Measurements from ENCODE around the gene HAPLN3.
"Not testable (repeated sequence)": the region's sequence is repeated elsewhere in the genome, so short reads cannot be mapped to it uniquely, and the experiment has no call there.

HAPLN3 gene

GRCh38 chr15:88894819-88895767, at the start of gene HAPLN3:
HAPLN3 (minus strand) TSS chr15:88895544; CDS start chr15:88887298, 8,246 bp downstream.
- DNase-seq (ENCODE audit: low read depth in 2 of 3, low spot score in 1 of 3): peak; percentile 46 to 60 (median 60)

GRCh38 chr15:88940110-88940675, 44.8 kb upstream of the HAPLN3 start:
- no peak for DNase-seq (ENCODE audit: low read depth in 2 of 3, low spot score in 1 of 3)

GRCh38 chr15:88939486-88939806, 44.1 kb upstream of the HAPLN3 start:
- no peak for DNase-seq (ENCODE audit: low read depth in 2 of 3, low spot score in 1 of 3)

GRCh38 chr15:88938802-88939485, 43.6 kb upstream of the HAPLN3 start:
- no peak for DNase-seq (ENCODE audit: low read depth in 2 of 3, low spot score in 1 of 3)

GRCh38 chr15:88934449-88934848, 39.1 kb upstream of the HAPLN3 start:
- DNase-seq (ENCODE audit: low read depth in 2 of 3, low spot score in 1 of 3): not testable (repeated sequence)

- no peak for DNase-seq (ENCODE audit: low read depth in 2 of 3, low spot score in 1 of 3)
Observed at GRCh38 chr15:88932875-88933330, 37.6 kb upstream of the HAPLN3 start.

GRCh38 chr15:88932271-88932874, 37.0 kb upstream of the HAPLN3 start:
- DNase-seq (ENCODE audit: low read depth in 2 of 3, low spot score in 1 of 3): no peak

- DNase-seq (ENCODE audit: low read depth in 2 of 3, low spot score in 1 of 3): no peak
Observed at GRCh38 chr15:88930579-88930978, 35.2 kb upstream of the HAPLN3 start.

GRCh38 chr15:88929358-88930098, 34.2 kb upstream of the HAPLN3 start:
- not testable (repeated sequence) for DNase-seq (ENCODE audit: low read depth in 2 of 3, low spot score in 1 of 3)

GRCh38 chr15:88928192-88928591, 32.8 kb upstream of the HAPLN3 start:
- not testable (repeated sequence) for DNase-seq (ENCODE audit: low read depth in 2 of 3, low spot score in 1 of 3)

- DNase-seq (ENCODE audit: low read depth in 2 of 3, low spot score in 1 of 3): not testable (repeated sequence)
Observed at GRCh38 chr15:88925648-88926047, 30.3 kb upstream of the HAPLN3 start.

- peak in 2 of 3 donors; percentile 28 to 30 for DNase-seq (ENCODE audit: low read depth in 2 of 3, low spot score in 1 of 3)
Observed at GRCh38 chr15:88920892-88921435, 25.6 kb upstream of the HAPLN3 start.

GRCh38 chr15:88920186-88920891, 25.0 kb upstream of the HAPLN3 start:
- no peak for DNase-seq (ENCODE audit: low read depth in 2 of 3, low spot score in 1 of 3)

- peak; percentile 44 to 50 (median 44) for DNase-seq (ENCODE audit: low read depth in 2 of 3, low spot score in 1 of 3)
Observed at GRCh38 chr15:88918738-88919137, 23.4 kb upstream of the HAPLN3 start.

GRCh38 chr15:88917760-88918159, 22.4 kb upstream of the HAPLN3 start:
- DNase-seq (ENCODE audit: low read depth in 2 of 3, low spot score in 1 of 3): no peak

- DNase-seq (ENCODE audit: low read depth in 2 of 3, low spot score in 1 of 3): no peak
Observed at GRCh38 chr15:88915354-88915753, 20.0 kb upstream of the HAPLN3 start.

GRCh38 chr15:88913850-88914169, 18.5 kb upstream of the HAPLN3 start:
- no peak for DNase-seq (ENCODE audit: low read depth in 2 of 3, low spot score in 1 of 3)

- peak in 2 of 3 donors; percentile 20 to 60 for DNase-seq (ENCODE audit: low read depth in 2 of 3, low spot score in 1 of 3)
Observed at GRCh38 chr15:88913017-88913849, 17.9 kb upstream of the HAPLN3 start, which contains the start of gene MFGE8. MFGE8 (minus strand) TSS chr15:88913379; CDS start chr15:88913319, 60 bp downstream.

- DNase-seq (ENCODE audit: low read depth in 2 of 3, low spot score in 1 of 3): no peak
Observed at GRCh38 chr15:88912500-88912921, 17.2 kb upstream of the HAPLN3 start.

Measured in stimulated activated CD4-positive, alpha-beta T cell treated with anti-CD3 and anti-CD28 coated beads, Interleukin-12 subunit alpha, Interleukin-12 subunit beta, amount 100 ng/mL, for 48 hours (primary cell).